SKM-1 treated with dmso at 0.1 percent for 144 hours (cell line): ENCODE results near the gene MBD3L5.
"Not testable (repeated sequence)": the region's sequence is repeated elsewhere in the genome, so short reads cannot be mapped to it uniquely, and the experiment has no call there.

Experiments used
- DNase-seq: peaks from one replicate; lab custom pipeline; 2025; ENCODE audit not compliant: unreplicated experiment; lab: John Stamatoyannopoulos, UW

The MBD3L5 gene

GRCh38 chr19:7030278-7030677 is at the start of gene MBD3L5:
Gene MBD3L5, plus strand, starts transcription at chr19:7030578. Its CDS starts 34 bp downstream, at chr19:7030612.
- not testable (repeated sequence) for DNase-seq

DNA sequence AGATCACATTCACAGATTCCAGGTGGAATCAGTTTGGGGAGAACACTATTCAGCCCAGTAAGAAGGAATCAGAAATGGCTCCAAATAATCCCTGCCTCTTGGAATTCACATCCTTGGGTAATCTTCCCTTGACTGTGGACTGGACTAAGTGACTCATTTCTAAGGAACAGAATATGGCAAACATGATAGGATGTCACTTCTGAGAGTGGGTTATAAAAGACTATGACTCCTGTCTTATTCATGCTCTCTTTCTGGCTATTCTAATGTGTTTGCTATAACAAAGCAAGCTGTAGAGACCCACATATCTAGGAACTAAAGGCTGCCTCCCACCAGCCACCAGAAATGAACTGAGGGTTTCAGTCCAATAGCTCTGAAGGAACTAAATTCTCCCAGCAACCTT is 46.9 kb upstream of the MBD3L5 start:
- no peak for DNase-seq

DNA sequence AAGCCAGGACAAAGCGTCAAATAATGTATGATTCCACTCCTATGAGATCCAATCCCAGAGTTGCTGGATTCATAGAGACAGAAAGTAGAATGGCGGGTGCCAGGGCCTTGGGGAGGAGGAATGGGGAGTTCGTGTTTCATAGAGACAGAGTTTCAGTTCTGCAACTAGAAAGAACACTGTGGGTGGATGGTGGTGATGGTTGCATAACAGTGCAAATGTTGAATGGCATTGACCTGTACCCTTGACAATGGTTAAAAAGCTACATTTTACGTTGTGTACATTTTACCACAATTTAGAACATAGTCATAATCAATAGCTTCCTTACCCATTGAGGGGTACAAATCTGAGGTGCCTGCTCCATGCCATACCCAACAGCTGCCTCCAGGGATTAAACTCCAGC is 42.5 kb upstream of the MBD3L5 start:
- peak; percentile 40 for DNase-seq

- DNase-seq, result no peak
Measured at GRCh38 chr19:6988257-6988656, 42.1 kb upstream of the MBD3L5 start.

DNA sequence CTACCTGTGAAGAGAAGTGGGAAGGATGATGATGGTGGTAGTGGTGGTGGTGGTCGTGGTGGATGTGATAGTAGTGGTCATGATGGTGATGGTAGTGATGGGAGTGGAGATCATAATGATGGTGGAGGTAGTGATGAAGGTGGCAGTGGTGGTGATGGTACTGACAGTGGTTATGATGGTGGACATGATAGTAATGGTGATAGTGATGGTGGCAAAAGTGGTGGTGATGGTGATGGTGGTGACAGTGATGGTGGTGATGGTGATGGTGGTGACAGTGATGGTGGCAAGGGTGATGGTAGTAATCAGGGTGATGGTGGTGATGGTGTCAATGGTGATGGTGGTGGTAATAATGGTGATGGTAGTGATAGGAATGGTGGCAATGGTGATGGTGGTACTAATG is 35.3 kb upstream of the MBD3L5 start:
- DNase-seq, result no peak

GRCh38 chr19:6996810-6997209 is 33.6 kb upstream of the MBD3L5 start:
- no peak for DNase-seq

DNA sequence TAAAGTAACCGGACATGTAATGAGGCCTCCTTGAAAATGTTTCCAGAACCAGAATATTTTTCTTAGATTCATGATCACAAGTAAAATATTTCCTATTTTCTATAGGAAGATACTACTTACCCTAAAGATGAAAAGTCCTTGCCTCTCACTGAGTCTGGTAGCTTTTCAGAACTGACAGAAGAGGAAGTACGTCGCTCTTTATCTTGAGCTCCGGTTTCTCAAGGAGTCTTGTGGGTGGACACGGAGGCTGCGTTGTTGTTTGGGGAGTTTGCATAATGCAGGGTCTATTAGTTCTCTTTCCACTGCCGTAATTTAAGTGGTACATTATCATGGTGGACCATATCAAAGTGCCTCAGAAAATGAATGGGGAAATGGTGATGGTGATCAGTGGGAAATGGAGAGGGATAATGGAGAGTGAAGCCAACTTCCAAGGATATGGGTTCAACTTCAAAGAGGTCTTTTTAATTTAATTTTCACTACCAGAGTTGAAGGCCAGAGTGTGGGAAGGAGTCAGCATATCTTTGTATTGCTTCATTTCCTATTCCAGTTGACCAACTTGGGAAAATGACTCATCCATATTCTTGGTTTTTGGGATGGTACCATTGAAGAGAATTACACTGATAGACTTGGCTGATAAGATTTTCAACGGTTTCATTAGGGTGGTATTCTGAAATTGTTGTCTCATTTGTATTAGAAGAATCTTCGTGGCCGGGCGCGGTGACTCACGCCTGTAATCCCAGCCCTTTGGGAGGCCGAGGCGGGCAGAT is 32.5 kb upstream of the MBD3L5 start:
- DNase-seq, result peak; percentile 82

DNA sequence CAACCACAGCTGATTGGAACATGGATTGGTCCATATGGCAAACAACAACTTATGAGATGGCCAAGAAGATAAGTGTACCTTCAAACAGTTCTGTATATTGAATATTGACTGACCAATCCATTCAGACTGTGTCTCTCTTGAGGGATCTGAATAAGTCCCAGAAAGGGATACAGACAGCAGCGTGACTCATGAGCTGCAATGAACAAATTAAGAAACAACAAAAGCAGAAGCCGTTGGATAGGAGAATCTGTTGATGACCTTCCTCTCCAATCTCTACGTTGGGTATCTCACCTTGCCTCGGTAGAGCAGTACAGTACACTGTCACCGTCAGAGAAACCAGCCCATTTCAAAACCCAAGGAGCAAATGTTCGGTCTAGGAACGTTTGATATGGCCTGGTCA is 30.4 kb upstream of the MBD3L5 start:
- DNase-seq, result no peak

DNA sequence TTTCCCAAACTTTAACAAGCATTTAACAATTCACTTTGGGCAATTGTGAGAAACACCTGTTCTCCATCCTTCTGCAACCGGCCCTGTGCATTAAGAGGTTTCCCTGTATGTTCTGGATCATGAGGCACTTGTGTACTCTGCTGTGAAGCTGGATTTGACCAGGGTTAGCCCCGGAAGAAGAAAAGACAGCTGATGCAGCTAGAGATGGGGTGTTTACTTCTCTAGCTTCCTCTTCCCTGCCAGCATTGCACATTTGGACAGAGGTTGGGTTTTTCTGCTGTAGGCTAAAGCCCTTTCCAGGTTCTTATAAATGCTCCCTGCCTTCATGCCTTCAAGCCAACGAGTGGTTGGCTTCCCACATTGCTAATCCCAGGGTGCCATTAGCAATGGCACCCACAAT is 30.0 kb upstream of the MBD3L5 start:
- peak; percentile 12 for DNase-seq

DNA sequence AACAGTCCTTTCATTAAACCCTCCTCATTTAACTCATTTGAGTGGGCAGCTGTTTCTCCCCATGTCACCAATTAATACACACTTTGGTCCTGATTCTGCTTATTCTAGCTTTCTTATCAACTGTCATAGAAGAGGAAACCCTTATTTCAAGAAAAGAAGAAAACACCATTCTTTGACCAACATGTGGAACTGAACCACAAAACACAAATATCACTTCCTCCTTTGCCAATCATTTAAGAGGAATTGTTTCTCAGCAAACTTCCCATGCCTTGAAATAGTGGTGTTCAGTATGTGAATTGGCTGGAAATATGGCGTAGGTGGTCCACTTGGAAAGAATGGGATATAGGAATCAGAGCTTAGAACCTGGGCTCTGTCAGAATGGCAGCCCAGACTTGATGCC is 29.6 kb upstream of the MBD3L5 start:
- DNase-seq, result no peak

- peak; percentile 27 for DNase-seq
Measured at GRCh38 chr19:7004313-7004931, 26.0 kb upstream of the MBD3L5 start.

DNA sequence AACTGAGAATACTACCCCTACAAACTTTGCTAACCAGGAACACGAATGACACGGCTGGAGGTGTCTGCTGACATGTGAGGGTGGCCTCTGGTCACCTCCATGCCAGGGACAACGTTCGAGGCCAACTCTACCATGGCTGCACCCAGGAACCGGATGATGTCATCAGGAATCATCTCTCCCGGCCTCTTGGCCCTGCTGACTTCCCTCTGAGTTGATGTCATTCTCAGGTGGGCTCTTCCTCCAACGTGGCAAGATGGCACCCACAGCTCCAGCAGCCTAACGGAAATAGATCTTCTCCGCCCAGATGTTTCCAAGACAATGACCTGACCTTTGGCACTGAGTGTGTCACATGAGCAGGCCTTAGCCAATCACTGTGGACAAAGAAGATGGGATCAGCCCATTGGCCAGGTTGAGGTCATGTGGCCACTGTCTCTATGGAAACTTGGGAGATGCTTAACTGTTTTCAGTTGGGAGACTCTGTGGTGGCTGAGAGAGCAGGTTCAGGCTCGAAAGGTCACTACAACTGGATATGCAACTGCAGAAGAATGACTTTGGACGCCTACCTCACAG is 24.2 kb upstream of the MBD3L5 start:
- no peak for DNase-seq

DNA sequence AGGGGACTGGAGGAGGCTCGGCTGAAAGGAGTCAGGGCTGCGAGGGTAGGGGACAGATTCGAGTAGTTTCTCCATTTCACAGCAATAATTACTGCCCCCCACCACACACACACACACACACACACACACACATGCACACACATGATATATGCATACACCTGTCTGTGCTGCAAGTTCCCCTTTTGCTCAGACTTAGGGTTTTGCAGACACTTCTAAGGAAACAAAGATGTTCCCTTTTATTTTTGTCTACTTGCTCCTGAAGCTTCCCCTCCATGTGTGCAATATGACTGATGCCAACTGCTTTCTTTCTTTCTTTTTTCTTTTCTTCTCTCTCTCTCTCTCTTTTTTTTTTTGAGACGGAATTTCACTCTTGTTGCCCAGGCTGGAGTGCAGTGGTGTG is 22.5 kb upstream of the MBD3L5 start:
- peak; percentile 12 for DNase-seq

DNA sequence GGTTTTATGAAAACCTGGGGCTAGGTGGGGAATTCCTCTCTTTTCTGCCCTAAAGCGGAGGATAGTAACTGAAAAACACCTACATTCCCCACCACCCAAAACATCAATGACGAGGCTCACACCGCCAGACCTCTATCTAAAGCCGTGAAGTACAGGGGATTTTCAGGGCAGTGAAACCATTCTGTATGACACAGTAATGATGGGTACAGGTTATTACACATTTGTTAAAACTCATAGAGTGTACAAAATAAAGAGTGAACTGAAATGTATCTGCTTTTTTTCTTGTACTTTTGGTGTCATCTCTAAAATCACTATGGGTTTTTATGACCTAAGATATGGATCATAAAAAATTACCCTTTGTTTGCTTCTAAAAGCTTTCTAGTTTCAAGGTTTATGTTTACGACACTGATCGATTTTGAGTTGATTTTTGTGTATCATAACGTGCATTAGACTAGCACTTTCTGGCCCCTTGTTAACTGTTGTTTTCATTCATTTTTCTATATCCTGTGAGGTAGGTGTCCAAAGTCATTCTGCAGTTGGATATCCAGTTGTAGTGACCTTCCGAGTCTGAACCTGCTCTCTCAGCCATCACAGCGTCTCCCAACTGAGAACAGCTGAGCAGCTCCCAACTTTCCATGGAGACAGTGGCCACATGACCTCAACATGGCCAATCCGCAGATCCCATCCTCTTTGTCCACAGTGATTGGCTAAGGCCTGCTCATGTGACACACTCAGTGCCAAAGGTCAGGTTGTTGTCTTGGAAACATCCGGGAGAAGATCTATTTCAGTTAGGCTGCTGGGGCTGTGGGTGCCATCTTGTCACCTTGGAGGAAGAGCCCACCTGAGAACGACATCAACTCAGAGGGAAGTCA is 19.4 kb upstream of the MBD3L5 start:
- no peak for DNase-seq

- DNase-seq, result no peak
Measured at GRCh38 chr19:7013678-7014077, 16.7 kb upstream of the MBD3L5 start.

- no peak for DNase-seq
Measured at GRCh38 chr19:7018828-7019227, 11.6 kb upstream of the MBD3L5 start.

DNA sequence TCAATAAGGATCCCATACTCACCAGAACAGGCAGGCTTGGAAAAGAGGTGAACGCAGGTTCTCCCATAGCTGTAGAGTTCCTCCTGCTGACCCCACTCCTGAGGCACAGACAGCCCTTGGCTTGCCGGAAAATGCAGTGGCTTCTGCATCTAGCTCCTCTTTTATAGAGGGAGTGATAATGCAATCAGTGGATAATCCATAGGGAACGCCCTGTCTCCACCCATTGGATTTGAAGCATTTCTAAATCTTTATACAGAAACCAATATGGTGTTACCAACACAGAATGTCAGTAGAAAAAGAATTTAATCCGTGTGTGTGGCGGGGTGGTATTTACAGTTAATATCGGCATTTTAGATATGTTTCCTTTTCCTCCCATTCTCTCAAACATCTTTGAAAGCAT is 9.0 kb upstream of the MBD3L5 start, which contains the start of gene MBD3L2B:
Gene MBD3L2B, minus strand, starts transcription at position 101 of the 400 bp plus-strand sequence. Its CDS starts 34 bp downstream, at position 67.
- DNase-seq, result not testable (repeated sequence)

- not testable (repeated sequence) for DNase-seq
Measured at GRCh38 chr19:7028790-7029189, 1.6 kb upstream of the MBD3L5 start.

DNA sequence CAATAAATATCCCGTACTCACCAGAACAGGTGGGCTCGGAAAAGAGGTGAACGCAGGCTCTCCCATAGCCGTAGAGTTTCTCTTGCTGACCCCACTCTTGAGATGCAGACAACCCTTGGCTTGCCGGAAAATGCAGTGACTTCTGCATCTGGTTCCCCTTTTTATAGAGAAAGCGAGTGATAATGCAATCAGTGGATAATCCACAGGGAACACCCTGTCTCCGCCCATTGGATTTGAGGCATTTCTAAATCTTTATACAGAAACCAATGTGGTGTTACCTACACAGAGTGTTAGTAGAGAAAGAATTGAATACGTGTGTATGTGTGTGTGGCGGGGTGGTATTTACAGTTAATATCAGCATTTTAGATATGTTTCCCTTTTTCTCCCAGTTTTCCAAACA is 9.7 kb downstream of the MBD3L5 start, which contains the start of gene MBD3L4:
Gene MBD3L4, minus strand, starts transcription at position 101 of the 400 bp plus-strand sequence. Its CDS starts 35 bp downstream, at position 66.
- not testable (repeated sequence) for DNase-seq

GRCh38 chr19:7041563-7041962 is 11.2 kb downstream of the MBD3L5 start:
- DNase-seq, result not testable (repeated sequence)

GRCh38 chr19:7049021-7049420 is 18.6 kb downstream of the MBD3L5 start, which contains the start of gene MBD3L2:
Gene MBD3L2, plus strand, starts transcription at chr19:7049321. Its CDS starts 53 bp downstream, at chr19:7049374.
- not testable (repeated sequence) for DNase-seq
